GM12878 (cell line): ENCODE results near the gene NMB. TPM values are rescaled to one million over a fixed set of nuclear protein-coding genes. Genes with fewer than 3 reads are reported as not detected.

ENCODE experiments used
- ATAC-seq: fragments of 200-7000 bp; cut with Tn5 transposase; 3 replicates; pipeline ENCODE4 v1.9.1; 2020; ENCODE audit warnings: mild to moderate bottlenecking, moderate library complexity
- BruUV-seq: library from RNA; stranded (reverse); fragments of 400-500 nt; replicated peaks from 2 replicates; lab custom pipeline; 2021; lab: Mats Ljungman, UMichigan
- CTCF ChIA-PET: fragments of 300-600 bp; sonication (Branson Sonifier 250); formaldehyde crosslinking; extraction: SDS; loops from one replicate; lab custom pipeline; 2021; ENCODE audit warnings: inconsistent platforms; lab: Yijun Ruan, JAX
- POLR2A ChIA-PET: fragments of 350-600 bp; formaldehyde crosslinking; extraction: SDS; loops from one replicate; lab custom pipeline; 2021; ENCODE audit warnings: inconsistent platforms; lab: Charles Lee
- RAD21 ChIA-PET: fragments of 300-600 bp; sonication (Branson Sonifier 250); formaldehyde crosslinking; loops from one replicate; lab custom pipeline; 2023; ENCODE audit warnings: antibody characterized with exemption; ENCODE audit not compliant: unreplicated experiment; lab: Charles Lee
- SMC1A ChIA-PET: fragments of 300-600 bp; sonication (Branson Sonifier 250); formaldehyde crosslinking; loops from one replicate; lab custom pipeline; 2023; ENCODE audit not compliant: unreplicated experiment, uncharacterized antibody; lab: Charles Lee
- DNase-seq: peaks from one replicate; pipeline ENCODE4 v3.0.0-alpha.2; 2011; ENCODE audit warnings: low read depth, low spot score
- FAIRE-seq: peaks from 3 replicates; lab custom pipeline; 2011; peaks lifted over from hg19 to GRCh38; lab: Jason Lieb, UNC
- H2AFZ ChIP-seq: 2 replicates; pipeline ENCODE4 v1.6.0; 2011; ENCODE audit warnings: low read depth, low read length, control low read depth; ENCODE audit not compliant: control insufficient read depth
- H3K27ac ChIP-seq: 2 replicates; pipeline ENCODE4 v1.5.1; 2011; ENCODE audit warnings: control low read depth; ENCODE audit not compliant: control insufficient read depth, insufficient read depth
- H3K27me3 ChIP-seq, 2 experiments: replicated peaks in 1 of 2; 2 replicates each; pipeline versions ENCODE4 v1.6.0 to v1.6.1; 2011; ENCODE audit warnings: low read length in 1 of 2; ENCODE audit not compliant: control insufficient read depth in 2 of 2, insufficient read depth in 2 of 2
- H3K36me3 ChIP-seq, 2 experiments: 2 replicates each; pipeline ENCODE4 v1.5.1; 2011; ENCODE audit warnings: low read length in 1 of 2; ENCODE audit not compliant: control insufficient read depth in 2 of 2, insufficient read depth in 2 of 2
- H3K4me1 ChIP-seq: 2 replicates; pipeline ENCODE4 v1.6.1; 2011; ENCODE audit warnings: mild to moderate bottlenecking, low read length, moderate library complexity, mixed read lengths; ENCODE audit not compliant: control insufficient read depth, insufficient read depth
- H3K4me2 ChIP-seq: 2 replicates; pipeline ENCODE4 v1.6.0; 2011; ENCODE audit warnings: control low read depth; ENCODE audit not compliant: control insufficient read depth, insufficient read depth
- H3K4me3 ChIP-seq: fragments of 200-600 bp; sonication (generic); 2 replicates; pipeline ENCODE4 v1.5.1; 2016
- H3K79me2 ChIP-seq: 2 replicates; pipeline ENCODE4 v1.6.0; 2011; ENCODE audit warnings: low read length; ENCODE audit not compliant: control insufficient read depth, insufficient read depth
- H3K9ac ChIP-seq: 2 replicates; pipeline ENCODE4 v1.8.0; 2011; ENCODE audit warnings: low read length, control low read depth, mixed read lengths; ENCODE audit not compliant: control insufficient read depth, insufficient read depth
- H3K9me3 ChIP-seq: replicated peaks from 3 replicates; pipeline ENCODE4 v1.5.1; 2011; ENCODE audit warnings: mild to moderate bottlenecking, low read length; ENCODE audit not compliant: control insufficient read depth, insufficient read depth
- H4K20me1 ChIP-seq: 2 replicates; pipeline ENCODE4 v1.6.0; 2011; ENCODE audit not compliant: control insufficient read depth, insufficient read depth
- ASH2L ChIP-seq: fragments of 300-600, 200-600 bp; sonication (generic); IDR thresholded peaks from 2 replicates; pipeline ENCODE4 v1.6.1; 2017; ENCODE audit warnings: low read depth, mild to moderate bottlenecking, borderline replicate concordance
- E2F4 ChIP-seq: IDR thresholded peaks from 2 replicates; pipeline ENCODE4 v1.6.1; 2012; ENCODE audit warnings: low read depth, low read length, improper control_type of control experiment
- EGR1 ChIP-seq, 2 experiments: IDR thresholded peaks; 1 replicate in 1 of 2; 2 replicates in 1 of 2; pipeline ENCODE4 v1.6.1; 2011 to 2012; ENCODE audit warnings: low read depth in 2 of 2, low read length in 2 of 2, borderline replicate concordance in 1 of 2, mild to moderate bottlenecking in 1 of 2, moderate library complexity in 1 of 2
- HDAC6 ChIP-seq: fragments of 200-600 bp; sonication (generic); IDR thresholded peaks from one replicate; pipeline ENCODE4 v1.8.0; 2017; ENCODE audit warnings: antibody characterized with exemption; ENCODE audit not compliant: unreplicated experiment
- IKZF1 ChIP-seq: fragments of 450-650 bp; conservative IDR thresholded peaks from 2 replicates; pipeline ENCODE4 v1.6.1; 2017; ENCODE audit warnings: antibody characterized with exemption, mild to moderate bottlenecking
- KAT2A ChIP-seq: conservative IDR thresholded peaks from 2 replicates; pipeline ENCODE4 v1.6.1; 2011; ENCODE audit warnings: low read depth, low read length; ENCODE audit not compliant: control insufficient read depth
- MAX ChIP-seq: IDR thresholded peaks from 2 replicates; pipeline ENCODE4 v1.6.1; 2012; ENCODE audit warnings: low read depth, low read length, improper control_type of control experiment
- MTA3 ChIP-seq: IDR thresholded peaks from 2 replicates; pipeline ENCODE4 v1.6.1; 2012; ENCODE audit warnings: low read length, inconsistent platforms, borderline replicate concordance
- RAD21 ChIP-seq: IDR thresholded peaks from 2 replicates; pipeline ENCODE4 v1.6.1; 2011; ENCODE audit warnings: mild to moderate bottlenecking, low read depth, low read length, moderate library complexity; ENCODE audit not compliant: insufficient read depth
- SIX5 ChIP-seq: IDR thresholded peaks from 2 replicates; pipeline ENCODE4 v1.6.1; 2011; ENCODE audit warnings: mild to moderate bottlenecking, low read depth, low read length, moderate library complexity; ENCODE audit not compliant: severe bottlenecking
- SMC3 ChIP-seq: IDR thresholded peaks from 2 replicates; pipeline ENCODE4 v1.6.1; 2011; ENCODE audit warnings: low read length, improper control_type of control experiment, borderline replicate concordance
- STAT1 ChIP-seq: fragments of 450-650 bp; conservative IDR thresholded peaks from 2 replicates; pipeline ENCODE4 v1.6.1; 2014; ENCODE audit warnings: antibody characterized with exemption, mild to moderate bottlenecking
- ZBTB40 ChIP-seq: fragments of 450-650 bp; IDR thresholded peaks from 2 replicates; pipeline ENCODE4 v1.6.1; 2016; ENCODE audit warnings: mild to moderate bottlenecking, moderate library complexity, borderline replicate concordance
- ZZZ3 ChIP-seq: IDR thresholded peaks from 2 replicates; pipeline ENCODE4 v1.6.1; 2011; ENCODE audit warnings: low read depth; ENCODE audit not compliant: control insufficient read depth, insufficient read length
- WGBS: methylation state at CpG from one replicate; pipeline ENCODE4 v1.1.6; 2016; ENCODE audit warnings: low lambda C conversion rate; ENCODE audit not compliant: insufficient replicate concordance, insufficient coverage; ENCODE audit errors: missing lambda C conversion rate; 5-methylcytosine and 5-hydroxymethylcytosine counted together
- in situ Hi-C: fragments of 300-500 bp; cut with MboI; formaldehyde crosslinking; loops from 9 replicates; pipeline ENCODE4 v1.14.3; 2018; ENCODE audit warnings: mixed read lengths
- intact Hi-C: fragments of 100-400 bp; cut with micrococcal nuclease; formaldehyde crosslinking; loops from one replicate; pipeline ENCODE4 v1.14.2; 2022; ENCODE audit not compliant: unreplicated experiment
- polyA plus RNA-seq, 11 experiments: library from polyadenylated mRNA; depleted of rRNA in 4 of 11; unstranded in 6 of 11; stranded (reverse) in 5 of 11; fragments of >200 nt; fragmentation: Nextera tagmentation in 4 of 11; fragmentation: Illumina TruSeq in 1 of 11; extraction: Ambion mirVana in 4 of 11; extraction: Trizol in 1 of 11; gene quantifications; 1 replicate in 1 of 11; 2 replicates in 10 of 11; pipeline versions ENCODE4 v1.2.1 to v1.2.3, GENCODE V29; 2011 to 2016; ENCODE audit warnings: inconsistent platforms in 2 of 11, missing spikeins in 2 of 11, low read depth in 1 of 11
- total RNA-seq, 4 experiments: library from RNA; depleted of rRNA in 3 of 4; stranded (reverse); fragments of >200 nt in 3 of 4; fragmentation: Illumina TruSeq in 1 of 4; extraction: Trizol in 1 of 4; gene quantifications; 2 replicates each; pipeline versions ENCODE4 v1.2.1 to v1.2.3, GENCODE V29; 2013 to 2021

Gene NMB
- total and polyA plus RNA-seq, 10 of the 15 experiments (the other 5 are each of a cell fraction or from before 2014, with no cell fraction given), result 0.32 to 4.1 (median 1.6) TPM

GRCh38 chr15:84649706-84650105 is 8.3 kb downstream of the NMB start:
- intact Hi-C loops, result loop anchor here (5.0 kb wide), 1 partner anchor 47 kb away; the partner anchor contains the start of gene ZSCAN2
- Histone ChIP-seq H3K27me3 (no peaks in the 10 kb centered on the region), H2AFZ (no peak overlapping the region), H3K79me2 (peaks cover 8% of the 10 kb centered on the region), H3K27ac (no peak overlapping the region), H4K20me1 (peaks cover 2% of the 10 kb centered on the region; the same call in 1 of the 2 replicates), H3K36me3 (peaks cover 10 to 34% of the 10 kb centered on the region in 2 experiments), H3K9ac (no peak overlapping the region), H3K4me2 (no peak overlapping the region), H3K4me3 (no peak overlapping the region), H3K9me3 (no peaks in the 10 kb centered on the region), H3K4me1 (peaks cover 8% of the 10 kb centered on the region)
- WGBS, result 98% methylated on average over 2 of the region's 2 CpGs
- FAIRE-seq (no peak), DNase-seq (no peak), ATAC-seq (no peak)
- ChIA-PET CTCF (interaction anchor here (0.6 to 0.9 kb wide), 2 partner anchors 51 to 79 kb away, joined by 3 read pairs; no protein-coding TSS in a partner anchor), POLR2A (no interaction called here), SMC1A (interaction anchor here (1.7 kb wide), 1 partner anchor 10 kb away, joined by 5 read pairs; no protein-coding TSS in a partner anchor), RAD21 (no interaction called here)
- TF ChIP-seq SMC3 (no peak), HDAC6 (no peak), RAD21 (no peak), ASH2L (no peak), MAX (no peak), IKZF1 (no peak), KAT2A (no peak), SIX5 (no peak), EGR1 (IDR thresholded peaks at IDR 0.05; ENCODE audit: borderline replicate concordance in 1 of 2, low read depth in 2 of 2, low read length in 2 of 2) (no peak), ZBTB40 (no peak), ZZZ3 (no peak), E2F4 (no peak), STAT1 (no peak), MTA3 (no peak)
- BruUV-seq, result no TSS peak
- in situ Hi-C loops, result no loop called here
